Activated CD8-positive, alpha-beta memory T cell treated with anti-CD3 and anti-CD28 coated beads, Interleukin-2, amount 10 ng/mL, durations not matched to agents 7 days and 5 days (primary cell): ENCODE measurements around the gene MTPN. TPM values are rescaled to one million over a fixed set of nuclear protein-coding genes. Genes with fewer than 3 reads are reported as not detected.

Source experiments
- ATAC-seq: fragments of 150-1000 bp; cut with Tn5 transposase; one replicate; pipeline ENCODE4 v1.10.0; 2021; ENCODE audit warnings: moderate library complexity
- CTCF ChIA-PET: fragments of 350-600 bp; sonication (Branson Sonifier 250); formaldehyde crosslinking; loops from one replicate; lab custom pipeline; 2021; ENCODE audit warnings: antibody characterized with exemption; lab: Charles Lee
- DNase-seq: peaks from one replicate; pipeline ENCODE4 v3.0.0-alpha.2; 2020
- H3K27ac Mint-ChIP-seq: one replicate; pipeline ENCODE4 v1.8.0; 2021; ENCODE audit warnings: mild to moderate bottlenecking, mixed read lengths
- H3K27me3 Mint-ChIP-seq: one replicate; pipeline ENCODE4 v1.8.0; 2021; ENCODE audit warnings: mixed read lengths
- H3K36me3 Mint-ChIP-seq: one replicate; pipeline ENCODE4 v1.8.0; 2021; ENCODE audit warnings: mild to moderate bottlenecking, mixed read lengths
- H3K4me1 Mint-ChIP-seq: one replicate; pipeline ENCODE4 v1.8.0; 2021; ENCODE audit warnings: mixed read lengths
- H3K4me3 Mint-ChIP-seq: one replicate; pipeline ENCODE4 v1.8.0; 2021; ENCODE audit warnings: mild to moderate bottlenecking, moderate library complexity, mixed read lengths
- H3K9me3 Mint-ChIP-seq: one replicate; pipeline ENCODE4 v1.8.0; 2022; ENCODE audit warnings: low read depth, mixed read lengths
- total RNA-seq, 2 experiments: library from RNA; stranded (reverse); gene quantifications; one replicate each; pipeline ENCODE4 v1.2.3, GENCODE V29; 2021

MTPN gene
- total RNA-seq, 2 experiments from 2014 or later: 86.1 to 109 TPM

DNA sequence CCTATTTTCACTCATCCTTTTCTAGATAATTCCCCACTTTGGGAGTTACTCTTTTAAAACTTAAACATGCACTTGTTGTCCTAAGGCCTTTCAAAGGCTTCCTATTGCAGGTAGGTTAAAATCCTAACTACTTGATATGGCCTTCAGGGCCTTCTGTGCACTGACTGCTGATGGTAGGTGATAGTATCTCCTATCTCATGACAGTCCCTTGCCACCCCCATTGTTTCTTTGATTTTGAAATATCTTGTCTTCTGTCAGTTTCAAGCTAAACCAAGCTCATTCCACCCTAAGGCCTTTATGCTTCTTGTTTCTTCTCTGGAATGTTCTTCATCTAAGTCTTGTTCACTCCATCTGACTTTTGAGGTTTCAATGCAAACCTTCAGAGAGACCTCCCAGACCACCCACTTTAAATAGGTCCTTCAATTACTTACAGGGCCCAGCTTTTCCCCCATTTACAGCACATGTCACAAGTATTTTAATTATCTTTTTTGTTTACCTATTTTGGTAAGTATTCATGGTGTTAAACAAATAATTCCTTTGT is 2.4 kb upstream of the MTPN start:
- peaks cover 64% of the 10 kb centered on the region for H3K4me1 Mint-ChIP-seq
- H3K27me3 Mint-ChIP-seq: peaks cover 3% of the 10 kb centered on the region
- DNase-seq: no peak
- no peak for ATAC-seq
- H3K27ac Mint-ChIP-seq: no peak overlapping the region
- peaks cover 5% of the 10 kb centered on the region for H3K36me3 Mint-ChIP-seq
- H3K4me3 Mint-ChIP-seq: no peak overlapping the region
- no peaks in the 10 kb centered on the region for H3K9me3 Mint-ChIP-seq
- CTCF ChIA-PET: no interaction called here

DNA sequence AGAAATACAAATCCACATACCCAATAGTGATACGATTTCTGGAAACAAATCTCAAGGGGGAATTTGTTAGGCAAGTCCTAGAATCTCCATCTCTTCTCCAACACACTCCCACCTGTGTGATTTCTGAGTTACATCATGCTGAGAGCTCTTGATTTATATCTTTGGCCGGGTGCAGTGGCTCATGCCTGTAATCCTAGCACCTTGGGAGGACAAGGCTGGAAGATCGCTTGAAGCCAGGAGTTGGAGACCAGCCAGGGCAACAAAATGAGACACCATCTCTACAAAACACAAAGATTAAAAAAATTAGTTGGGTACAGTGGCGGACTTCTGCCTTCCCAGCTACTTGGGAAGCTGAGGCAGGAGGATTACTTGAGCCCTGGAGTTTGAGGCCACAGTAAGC is 1.5 kb upstream of the MTPN start:
- ATAC-seq (no peak), DNase-seq (no peak)
- CTCF ChIA-PET: no interaction called here
- Mint-ChIP-seq H3K27me3 (peaks cover 3% of the 10 kb centered on the region), H3K4me1 (peaks cover 70% of the 10 kb centered on the region), H3K4me3 (no peak overlapping the region), H3K27ac (no peak overlapping the region), H3K36me3 (peaks cover 7% of the 10 kb centered on the region), H3K9me3 (no peaks in the 10 kb centered on the region)

DNA sequence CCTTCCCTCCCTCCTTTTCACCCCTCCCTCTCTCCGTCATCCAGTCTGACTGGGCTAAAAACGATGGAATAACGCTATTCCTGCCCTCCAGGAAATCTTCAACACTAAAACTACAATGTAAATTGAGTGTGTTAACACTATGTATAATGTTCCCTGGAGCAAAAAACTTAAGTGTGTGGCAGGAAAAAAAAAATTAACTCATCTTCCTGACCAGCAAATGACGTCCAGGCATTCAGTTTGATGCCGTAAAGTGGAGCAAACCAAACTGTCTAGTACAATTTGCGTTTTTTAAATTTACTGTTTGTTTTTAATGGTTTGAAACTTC is 545 bp upstream of the MTPN start:
- Mint-ChIP-seq H3K4me3 (peak overlapping the region; percentile 100), H3K36me3 (peaks cover 13% of the 10 kb centered on the region), H3K4me1 (peaks cover 73% of the 10 kb centered on the region), H3K27ac (no peak overlapping the region), H3K27me3 (peaks cover 3% of the 10 kb centered on the region), H3K9me3 (no peaks in the 10 kb centered on the region)
- DNase-seq: no peak
- CTCF ChIA-PET: interaction anchor here (0.6 kb wide), 1 partner anchor 467 kb away, joined by 3 read pairs; no protein-coding TSS in a partner anchor
- no peak for ATAC-seq

- H3K4me3 Mint-ChIP-seq: peak overlapping the region; percentile 100
- CTCF ChIA-PET: no interaction called here
- ATAC-seq: peak; percentile 16
- DNase-seq: peak; percentile 54
- no peaks in the 10 kb centered on the region for H3K9me3 Mint-ChIP-seq
- peaks cover 18% of the 10 kb centered on the region for H3K36me3 Mint-ChIP-seq
- peak overlapping the region; percentile 96 for H3K27ac Mint-ChIP-seq
- H3K4me1 Mint-ChIP-seq: peaks cover 71% of the 10 kb centered on the region
- peaks cover 3% of the 10 kb centered on the region for H3K27me3 Mint-ChIP-seq
These were observed 700 bp downstream of the MTPN start for GRCh38 chr7:135976312-135977006.

DNA sequence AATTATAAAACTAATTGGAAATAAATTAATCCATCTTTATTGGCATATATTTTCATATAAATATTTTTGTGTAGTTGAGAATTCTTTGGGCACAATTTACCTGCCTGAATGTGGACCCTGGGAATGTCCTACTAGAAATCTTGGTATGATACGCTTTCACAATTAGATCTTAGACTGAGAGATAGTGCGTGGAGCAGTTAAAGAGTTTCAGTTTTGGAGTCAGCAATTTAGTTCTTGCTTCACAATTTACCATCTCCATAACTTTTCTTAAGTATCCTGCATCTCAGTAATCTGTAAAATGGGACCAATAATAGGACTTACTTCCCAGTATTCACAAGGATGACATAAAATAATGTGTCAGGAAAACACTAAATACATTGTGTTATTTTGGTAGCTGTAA is 2.0 kb downstream of the MTPN start:
- peaks cover 65% of the 10 kb centered on the region for H3K4me1 Mint-ChIP-seq
- DNase-seq (no peak), ATAC-seq (no peak)
- peak overlapping the region; percentile 100 for H3K4me3 Mint-ChIP-seq
- H3K27me3 Mint-ChIP-seq: peaks cover 3% of the 10 kb centered on the region
- H3K36me3 Mint-ChIP-seq: peaks cover 20% of the 10 kb centered on the region
- no peak overlapping the region for H3K27ac Mint-ChIP-seq
- no peaks in the 10 kb centered on the region for H3K9me3 Mint-ChIP-seq
- CTCF ChIA-PET: interaction anchor here (1.2 kb wide), 1 partner anchor 33 kb away, joined by 6 read pairs; no protein-coding TSS in a partner anchor

DNA sequence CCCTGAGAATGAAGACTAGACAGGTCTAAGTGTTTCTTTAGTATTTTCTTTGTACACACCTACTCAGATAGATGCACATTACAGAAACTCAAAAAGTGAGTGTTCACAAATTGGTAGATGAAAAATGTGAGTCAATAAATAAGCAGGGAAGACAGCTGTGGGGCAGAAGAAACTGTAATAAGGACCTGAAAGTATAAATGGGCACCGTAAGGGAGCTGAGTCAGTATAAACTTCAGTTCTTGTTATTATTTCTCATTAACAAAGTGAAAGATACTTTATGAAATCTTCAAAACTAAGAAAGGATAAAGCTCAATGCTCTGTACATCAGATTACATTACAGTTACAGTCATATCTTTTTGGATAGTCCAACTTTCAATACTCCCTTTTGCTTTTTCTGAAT is 2.5 kb downstream of the MTPN start:
- Mint-ChIP-seq H3K27me3 (peaks cover 3% of the 10 kb centered on the region), H3K4me3 (peak overlapping the region; percentile 5), H3K4me1 (peaks cover 64% of the 10 kb centered on the region), H3K36me3 (peaks cover 24% of the 10 kb centered on the region), H3K9me3 (no peaks in the 10 kb centered on the region), H3K27ac (peak overlapping the region; percentile 5)
- CTCF ChIA-PET: interaction anchor here (1.2 kb wide), 1 partner anchor 34 kb away, joined by 6 read pairs; no protein-coding TSS in a partner anchor
- ATAC-seq (no peak), DNase-seq (no peak)

GRCh38 chr7:135971366-135971725 is 5.8 kb downstream of the MTPN start:
- H3K4me1 Mint-ChIP-seq: peaks cover 63% of the 10 kb centered on the region
- H3K4me3 Mint-ChIP-seq: no peak overlapping the region
- CTCF ChIA-PET: no interaction called here
- no peaks in the 10 kb centered on the region for H3K9me3 Mint-ChIP-seq
- no peaks in the 10 kb centered on the region for H3K27me3 Mint-ChIP-seq
- no peak overlapping the region for H3K27ac Mint-ChIP-seq
- ATAC-seq: no peak
- H3K36me3 Mint-ChIP-seq: peaks cover 41% of the 10 kb centered on the region
- DNase-seq: no peak

- CTCF ChIA-PET: no interaction called here
- ATAC-seq (no peak), DNase-seq (no peak)
- Mint-ChIP-seq H3K36me3 (peaks cover 41% of the 10 kb centered on the region), H3K4me1 (peaks cover 60% of the 10 kb centered on the region), H3K4me3 (no peak overlapping the region), H3K27me3 (no peaks in the 10 kb centered on the region), H3K27ac (no peak overlapping the region), H3K9me3 (no peaks in the 10 kb centered on the region)
These were observed 6.3 kb downstream of the MTPN start for GRCh38 chr7:135970682-135971365.

GRCh38 chr7:135970045-135970444 is 7.1 kb downstream of the MTPN start:
- Mint-ChIP-seq H3K9me3 (no peaks in the 10 kb centered on the region), H3K27ac (no peak overlapping the region), H3K4me3 (no peak overlapping the region), H3K36me3 (peaks cover 41% of the 10 kb centered on the region), H3K27me3 (no peaks in the 10 kb centered on the region), H3K4me1 (peaks cover 58% of the 10 kb centered on the region)
- DNase-seq: no peak
- CTCF ChIA-PET: no interaction called here
- ATAC-seq: no peak

DNA sequence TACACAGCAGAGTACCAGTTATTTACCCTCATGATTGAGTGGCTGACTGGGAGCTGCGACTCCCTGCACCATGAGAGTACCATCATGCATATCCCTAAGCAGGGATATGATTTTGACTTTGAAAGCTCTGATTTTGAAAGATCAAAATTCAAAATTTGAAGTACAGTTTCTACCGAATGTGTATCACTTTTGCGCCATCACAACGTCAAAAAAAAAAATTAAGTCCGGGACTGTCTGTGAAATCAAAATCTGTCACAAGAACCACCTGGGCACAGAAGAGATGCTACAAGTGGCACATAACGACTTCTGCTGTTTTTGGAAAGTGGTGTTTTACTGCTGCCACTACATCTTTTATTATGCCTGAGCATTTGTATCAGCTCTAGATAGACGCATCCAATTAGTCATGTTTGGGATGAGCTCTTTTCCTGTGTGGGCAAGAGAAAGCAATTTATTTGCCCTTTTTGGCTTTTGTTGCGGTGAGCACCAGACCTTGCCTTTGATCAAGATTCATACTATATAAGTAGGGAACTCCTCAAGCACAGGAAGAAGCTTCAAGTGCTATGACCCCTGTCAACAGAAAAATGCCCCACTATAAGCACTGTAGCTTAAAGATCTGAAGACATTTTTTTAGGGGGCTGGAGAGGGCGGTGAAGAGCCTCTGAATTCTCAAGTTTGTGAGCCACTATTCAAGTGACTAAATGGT is 10.7 kb downstream of the MTPN start:
- CTCF ChIA-PET: interaction anchor here (1.0 kb wide), 1 partner anchor 15 kb away, joined by 4 read pairs; no protein-coding TSS in a partner anchor
- H3K27me3 Mint-ChIP-seq: no peaks in the 10 kb centered on the region
- DNase-seq: no peak
- H3K36me3 Mint-ChIP-seq: peaks cover 29% of the 10 kb centered on the region
- no peak overlapping the region for H3K27ac Mint-ChIP-seq
- H3K4me3 Mint-ChIP-seq: no peak overlapping the region
- peaks cover 42% of the 10 kb centered on the region for H3K4me1 Mint-ChIP-seq
- ATAC-seq: no peak
- no peaks in the 10 kb centered on the region for H3K9me3 Mint-ChIP-seq

DNA sequence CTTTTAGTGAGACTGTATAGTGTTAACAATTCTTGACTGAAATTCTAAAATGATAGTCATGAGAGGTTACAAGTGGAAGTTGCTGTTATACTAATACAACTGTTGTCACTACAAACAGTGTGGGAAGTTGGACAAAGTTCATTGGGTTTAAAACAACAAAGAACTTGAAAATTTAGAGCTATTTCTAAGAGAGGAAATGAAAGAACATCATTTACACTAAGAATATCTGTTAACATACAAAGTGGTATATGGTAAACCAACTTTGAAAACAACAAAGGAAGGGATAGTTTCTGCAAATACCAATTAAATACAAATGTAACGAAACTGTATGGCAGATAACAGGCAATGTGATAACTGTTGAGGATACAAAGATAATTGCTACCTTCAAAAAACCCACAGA is 11.6 kb downstream of the MTPN start:
- DNase-seq (no peak), ATAC-seq (no peak)
- H3K27me3 Mint-ChIP-seq: no peaks in the 10 kb centered on the region
- no peaks in the 10 kb centered on the region for H3K9me3 Mint-ChIP-seq
- peaks cover 36% of the 10 kb centered on the region for H3K4me1 Mint-ChIP-seq
- peaks cover 28% of the 10 kb centered on the region for H3K36me3 Mint-ChIP-seq
- H3K4me3 Mint-ChIP-seq: no peak overlapping the region
- CTCF ChIA-PET: no interaction called here
- H3K27ac Mint-ChIP-seq: no peak overlapping the region

- ATAC-seq: no peak
- Mint-ChIP-seq H3K9me3 (no peaks in the 10 kb centered on the region), H3K27ac (no peak overlapping the region), H3K36me3 (peaks cover 24% of the 10 kb centered on the region), H3K4me3 (no peak overlapping the region), H3K4me1 (peaks cover 32% of the 10 kb centered on the region), H3K27me3 (no peaks in the 10 kb centered on the region)
- CTCF ChIA-PET: no interaction called here
- no peak for DNase-seq
These were observed 12.4 kb downstream of the MTPN start for GRCh38 chr7:135964791-135965190.

- Mint-ChIP-seq H3K9me3 (no peaks in the 10 kb centered on the region), H3K27me3 (no peaks in the 10 kb centered on the region), H3K4me1 (peaks cover 32% of the 10 kb centered on the region), H3K4me3 (no peak overlapping the region), H3K36me3 (peaks cover 27% of the 10 kb centered on the region), H3K27ac (no peak overlapping the region)
- ATAC-seq: no peak
- DNase-seq: no peak
- CTCF ChIA-PET: no interaction called here
These were observed 12.9 kb downstream of the MTPN start for GRCh38 chr7:135964274-135964673.
